Neutrophil (primary cell): Measurements from ENCODE around the gene SOWAHC.
"Not testable (repeated sequence)": the region's sequence is repeated elsewhere in the genome, so short reads cannot be mapped to it uniquely, and the experiment has no call there.

ENCODE experiments used
- H3K27ac ChIP-seq: fragments of 200-600 bp; sonication (generic); 2 replicates; pipeline ENCODE4 v1.5.1; 2016; ENCODE audit warnings: mild to moderate bottlenecking, moderate library complexity
- H3K27me3 ChIP-seq: fragments of 200-600 bp; sonication (generic); 2 replicates; pipeline ENCODE4 v1.6.0; 2016; ENCODE audit warnings: mild to moderate bottlenecking
- H3K36me3 ChIP-seq: fragments of 200-600 bp; sonication (generic); 2 replicates; pipeline ENCODE4 v1.5.1; 2017
- H3K4me1 ChIP-seq, 2 experiments: fragments of 200-600 bp in 1 of 2; sonication (generic) in 1 of 2; 1 replicate in 1 of 2; 2 replicates in 1 of 2; pipeline versions ENCODE4 v1.5.1 to v1.6.1; 2013 to 2016; ENCODE audit warnings: low read depth in 1 of 2, low read length in 1 of 2, mild to moderate bottlenecking in 1 of 2, moderate library complexity in 1 of 2; ENCODE audit not compliant: control insufficient read depth in 1 of 2, insufficient read depth in 1 of 2
- H3K4me3 ChIP-seq, 2 experiments: fragments of 200-600 bp in 1 of 2; sonication (generic) in 1 of 2; 1 replicate in 1 of 2; 2 replicates in 1 of 2; pipeline ENCODE4 v1.5.1; 2013 to 2016; ENCODE audit warnings: low read depth in 1 of 2, low read length in 1 of 2, mild to moderate bottlenecking in 1 of 2, moderate library complexity in 1 of 2
- H3K9me3 ChIP-seq: fragments of 200-600 bp; sonication (generic); 2 replicates; pipeline ENCODE4 v1.5.1; 2016
- TF ChIP-seq, protein P1 (sequence below): fragments of 200-600 bp; sonication (generic); IDR thresholded peaks from 2 replicates; pipeline ENCODE4 v1.5.1; 2016; ENCODE audit warnings: antibody characterized with exemption

The SOWAHC gene, protein sequence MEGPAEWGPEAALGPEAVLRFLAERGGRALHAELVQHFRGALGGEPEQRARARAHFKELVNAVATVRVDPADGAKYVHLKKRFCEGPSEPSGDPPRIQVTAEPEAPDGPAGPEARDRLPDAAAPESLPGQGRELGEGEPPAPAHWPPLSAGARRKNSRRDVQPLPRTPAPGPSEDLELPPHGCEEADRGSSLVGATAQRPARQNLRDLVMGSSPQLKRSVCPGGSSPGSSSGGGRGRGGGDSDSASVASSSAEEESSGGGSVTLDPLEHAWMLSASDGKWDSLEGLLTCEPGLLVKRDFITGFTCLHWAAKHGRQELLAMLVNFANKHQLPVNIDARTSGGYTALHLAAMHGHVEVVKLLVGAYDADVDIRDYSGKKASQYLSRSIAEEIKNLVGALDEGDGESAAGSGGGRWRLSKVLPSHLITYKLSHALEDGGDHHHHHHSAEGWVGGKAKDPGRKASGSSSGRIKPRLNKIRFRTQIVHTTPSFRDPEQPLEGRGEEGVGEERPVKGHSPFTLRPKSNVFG

DNA sequence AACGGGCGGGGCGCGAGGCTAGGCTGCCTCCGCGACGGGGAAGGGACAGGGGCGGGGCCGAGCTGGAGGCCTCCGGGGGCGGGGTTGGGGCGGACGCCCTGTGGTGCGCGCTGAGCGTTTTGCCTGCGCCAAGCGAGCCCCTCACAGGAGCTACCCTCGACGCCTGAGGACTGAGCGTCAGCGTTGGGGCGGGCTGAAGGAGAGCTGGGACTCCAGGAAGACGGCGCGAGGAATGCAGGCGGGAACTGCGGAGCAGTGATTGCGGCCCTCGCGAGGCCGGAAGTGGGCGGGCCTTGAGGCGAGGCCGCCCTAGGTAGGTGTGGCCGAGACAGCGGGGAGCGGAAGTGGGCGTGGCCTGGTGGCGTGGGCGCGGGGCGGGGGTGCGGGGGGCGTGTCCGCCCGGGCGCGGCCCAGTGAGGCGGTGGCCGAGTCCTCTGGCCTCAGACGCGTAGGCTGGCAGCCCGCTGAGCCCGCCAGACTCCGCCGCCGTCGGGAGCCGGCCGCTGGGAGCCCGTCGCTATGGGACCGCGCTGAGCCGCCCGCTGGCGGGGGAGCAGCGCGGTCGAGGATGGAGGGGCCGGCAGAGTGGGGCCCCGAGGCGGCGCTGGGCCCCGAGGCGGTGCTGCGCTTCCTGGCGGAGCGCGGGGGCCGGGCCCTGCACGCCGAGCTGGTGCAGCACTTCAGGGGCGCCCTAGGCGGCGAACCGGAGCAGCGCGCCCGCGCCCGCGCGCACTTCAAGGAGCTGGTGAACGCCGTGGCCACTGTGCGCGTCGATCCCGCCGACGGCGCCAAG lies at the start of gene SOWAHC, which contains the start of gene SEPTIN10:
TSS of gene SOWAHC (plus strand) at position 443 of the 793 bp plus-strand sequence. CDS start at position 569, 126 bp downstream.
TSS of gene SEPTIN10 (minus strand) at position 45 of the 793 bp plus-strand sequence. CDS start 139 bp downstream, outside the sequence.
- peaks cover 0 to 16% of the 10 kb centered on the region in 2 experiments for H3K4me1 ChIP-seq
- H3K4me3 ChIP-seq, result peak within 1 kb of the TSS; percentile 56 to 68
- no peaks in the 10 kb centered on the region for H3K9me3 ChIP-seq
- H3K27ac ChIP-seq, result no peak within 1 kb of the TSS
- H3K27me3 ChIP-seq, result peaks cover 100% of the 10 kb centered on the region
- TF ChIP-seq, protein P1, sequence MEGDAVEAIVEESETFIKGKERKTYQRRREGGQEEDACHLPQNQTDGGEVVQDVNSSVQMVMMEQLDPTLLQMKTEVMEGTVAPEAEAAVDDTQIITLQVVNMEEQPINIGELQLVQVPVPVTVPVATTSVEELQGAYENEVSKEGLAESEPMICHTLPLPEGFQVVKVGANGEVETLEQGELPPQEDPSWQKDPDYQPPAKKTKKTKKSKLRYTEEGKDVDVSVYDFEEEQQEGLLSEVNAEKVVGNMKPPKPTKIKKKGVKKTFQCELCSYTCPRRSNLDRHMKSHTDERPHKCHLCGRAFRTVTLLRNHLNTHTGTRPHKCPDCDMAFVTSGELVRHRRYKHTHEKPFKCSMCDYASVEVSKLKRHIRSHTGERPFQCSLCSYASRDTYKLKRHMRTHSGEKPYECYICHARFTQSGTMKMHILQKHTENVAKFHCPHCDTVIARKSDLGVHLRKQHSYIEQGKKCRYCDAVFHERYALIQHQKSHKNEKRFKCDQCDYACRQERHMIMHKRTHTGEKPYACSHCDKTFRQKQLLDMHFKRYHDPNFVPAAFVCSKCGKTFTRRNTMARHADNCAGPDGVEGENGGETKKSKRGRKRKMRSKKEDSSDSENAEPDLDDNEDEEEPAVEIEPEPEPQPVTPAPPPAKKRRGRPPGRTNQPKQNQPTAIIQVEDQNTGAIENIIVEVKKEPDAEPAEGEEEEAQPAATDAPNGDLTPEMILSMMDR, result no peak
- no peaks in the 10 kb centered on the region for H3K36me3 ChIP-seq

DNA sequence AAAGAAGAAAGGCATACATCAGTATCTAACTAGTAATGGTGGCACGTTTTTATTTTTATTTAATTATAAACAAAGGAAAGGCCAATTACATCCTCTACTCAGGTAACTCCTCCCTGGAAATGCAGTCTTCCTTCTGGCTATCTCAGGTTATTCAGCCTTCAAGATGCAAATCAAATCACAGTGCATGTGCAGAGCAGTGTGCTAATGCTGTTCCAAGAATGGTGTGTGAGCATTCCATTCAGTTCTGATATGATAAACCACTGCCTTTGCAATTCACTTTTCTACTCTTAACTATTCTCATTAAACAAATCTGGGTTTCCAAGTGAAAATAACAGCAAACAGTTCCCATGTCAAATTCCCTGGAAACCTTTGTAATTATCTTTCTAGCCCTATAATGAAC lies 38.8 kb upstream of the SOWAHC start:
- no peaks in the 10 kb centered on the region for H3K36me3 ChIP-seq
- TF ChIP-seq, protein P1, result no peak
- H3K4me1 ChIP-seq, result no peaks in the 10 kb centered on the region
- no peaks in the 10 kb centered on the region for H3K27me3 ChIP-seq
- H3K9me3 ChIP-seq, result no peaks in the 10 kb centered on the region
- no peak overlapping the region for H3K4me3 ChIP-seq
- no peak overlapping the region for H3K27ac ChIP-seq

DNA sequence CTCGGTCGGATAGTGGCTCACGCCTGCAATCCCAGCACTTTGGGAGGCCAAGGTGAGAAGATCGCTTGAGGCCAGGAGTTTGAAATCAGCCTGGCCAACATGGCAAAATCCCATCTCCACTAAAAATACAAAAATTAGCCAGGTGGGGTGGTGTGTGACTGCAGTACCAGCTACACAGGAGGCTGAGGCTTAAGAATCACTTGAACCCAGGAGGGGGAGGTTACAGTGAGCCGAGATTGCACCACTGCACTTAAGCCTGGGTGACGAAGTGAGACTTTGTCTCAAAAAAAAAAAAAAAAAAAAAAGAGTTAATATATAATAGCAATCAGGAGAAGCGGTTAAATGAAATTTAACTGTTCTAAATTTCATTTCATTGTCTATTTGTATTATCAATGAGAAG lies 36.5 kb upstream of the SOWAHC start:
- H3K27ac ChIP-seq, H3K36me3 ChIP-seq, H3K9me3 ChIP-seq, H3K4me1 ChIP-seq, H3K4me3 ChIP-seq, H3K27me3 ChIP-seq: not testable (repeated sequence)

DNA sequence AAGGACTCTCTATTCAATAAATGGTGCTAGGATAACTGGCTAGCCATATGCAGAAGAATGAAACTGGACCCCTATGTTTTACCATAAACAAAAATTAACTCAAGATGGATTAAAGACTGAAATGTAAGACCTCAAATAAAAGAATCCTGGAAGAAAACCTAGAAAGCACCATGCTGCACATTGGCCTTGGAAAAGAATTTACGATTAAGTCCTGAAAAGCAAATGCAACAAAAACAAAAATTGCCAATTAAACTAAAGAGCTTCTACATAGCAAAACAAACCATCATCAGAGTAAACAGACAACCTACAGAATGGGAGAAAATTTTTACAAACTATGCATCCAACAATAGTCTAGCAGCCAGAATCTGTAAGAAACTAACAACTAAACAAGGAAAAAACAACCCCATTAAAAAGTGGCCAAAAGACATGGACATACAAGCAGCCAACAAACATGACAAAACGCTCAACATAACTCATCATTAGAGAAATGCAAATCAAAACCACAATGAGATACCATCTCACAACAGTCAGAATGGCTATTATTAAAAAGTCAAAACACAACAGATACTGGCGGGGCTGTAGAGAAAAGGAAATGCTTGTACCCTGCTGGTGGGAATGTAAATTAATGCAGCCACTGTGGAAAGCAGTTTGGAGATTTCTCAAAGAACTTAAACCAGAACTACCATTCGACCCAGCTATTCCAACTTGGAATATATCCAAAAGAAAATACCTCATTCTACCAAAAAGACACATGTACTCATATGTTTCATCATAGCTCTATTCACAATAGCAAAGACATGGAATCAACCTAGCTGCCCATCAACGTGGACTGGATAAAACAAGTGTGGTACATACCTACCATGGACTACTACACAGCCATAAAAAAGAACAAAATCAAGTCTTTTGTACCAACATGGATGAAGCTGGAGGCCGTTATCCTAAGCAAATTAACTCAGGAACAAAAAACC lies 31.0 kb upstream of the SOWAHC start:
- no peaks in the 10 kb centered on the region for H3K36me3 ChIP-seq

DNA sequence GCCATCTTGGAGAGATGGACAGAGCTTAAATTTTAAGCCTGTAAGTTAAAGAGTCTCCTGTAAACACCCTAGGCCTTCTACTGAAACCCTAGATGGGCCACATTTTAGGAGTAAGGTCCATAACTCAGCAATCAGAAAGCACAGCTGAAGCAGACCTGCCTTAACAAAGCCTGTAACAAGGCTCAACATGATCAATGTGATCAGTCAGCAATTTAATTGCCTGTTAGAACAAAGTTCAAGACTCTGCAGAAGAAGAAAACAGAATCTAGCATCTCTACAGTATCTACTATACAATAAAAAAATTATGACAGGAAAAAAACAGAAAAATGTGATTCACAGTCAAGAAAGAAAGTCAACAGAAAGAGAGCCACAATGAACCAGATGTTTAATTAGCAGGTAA lies 27.5 kb upstream of the SOWAHC start:
- Histone ChIP-seq H3K9me3 (no peaks in the 10 kb centered on the region), H3K36me3 (no peaks in the 10 kb centered on the region), H3K4me1 (no peaks in the 10 kb centered on the region), H3K27me3 (peaks cover 22% of the 10 kb centered on the region), H3K4me3 (no peak overlapping the region), H3K27ac (no peak overlapping the region)
- TF ChIP-seq, protein P1, result no peak

More for the DNA sequence above, 31.0 kb upstream of the SOWAHC start:
- no peaks in the 10 kb centered on the region for H3K9me3 ChIP-seq
- no peak overlapping the region for H3K4me3 ChIP-seq
- TF ChIP-seq, protein P1, result no peak
- H3K4me1 ChIP-seq, result no peaks in the 10 kb centered on the region
- no peak overlapping the region for H3K27ac ChIP-seq
- H3K27me3 ChIP-seq, result peaks cover 22% of the 10 kb centered on the region
